ENCODE measurements around the gene OR52E1. TPM values are rescaled to one million over a fixed set of nuclear protein-coding genes. Genes with fewer than 3 reads are reported as not detected.

The OR52E1 gene
- polyA plus RNA-seq, 1 donor, result not detected

- no peak for DNase-seq
Observed at GRCh38 chr11:5117588-5117987, 48.2 kb downstream of the OR52E1 start.

GRCh38 chr11:5118893-5119292 is 49.5 kb downstream of the OR52E1 start:
- DNase-seq, result no peak

Other genes starting within 250 kb of the OR52E1 start
- not detected for gene OR51F2, start 248.3 kb upstream of the OR52E1 start, polyA plus RNA-seq (ENCODE audit: insufficient read length)
- not detected for gene OR51S1, start 220.4 kb upstream of the OR52E1 start, polyA plus RNA-seq (ENCODE audit: insufficient read length)
- not detected for gene OR51T1, start 187.7 kb upstream of the OR52E1 start, polyA plus RNA-seq (ENCODE audit: insufficient read length)
- not detected for gene OR51A7, start 165.8 kb upstream of the OR52E1 start, polyA plus RNA-seq (ENCODE audit: insufficient read length)
- not detected for gene OR51G2, start 150.2 kb upstream of the OR52E1 start, polyA plus RNA-seq (ENCODE audit: insufficient read length)
- gene OR51G1, start 145.2 kb upstream of the OR52E1 start, polyA plus RNA-seq (ENCODE audit: insufficient read length), result not detected
- 0.13 TPM for gene OR51A4, start 122.0 kb upstream of the OR52E1 start, polyA plus RNA-seq (ENCODE audit: insufficient read length)
- gene OR51A2, start 113.9 kb upstream of the OR52E1 start, polyA plus RNA-seq (ENCODE audit: insufficient read length), result not detected
- not detected for gene OR51L1, start 74.7 kb upstream of the OR52E1 start, polyA plus RNA-seq (ENCODE audit: insufficient read length)
- gene OR52J3, start 23.0 kb upstream of the OR52E1 start, polyA plus RNA-seq (ENCODE audit: insufficient read length), result not detected
- gene OR52E2, start 9.9 kb upstream of the OR52E1 start, polyA plus RNA-seq (ENCODE audit: insufficient read length), result not detected
- not detected for gene OR52A5, start 68.8 kb downstream of the OR52E1 start, polyA plus RNA-seq (ENCODE audit: insufficient read length)
- not detected for gene OR52A1, start 85.2 kb downstream of the OR52E1 start, polyA plus RNA-seq (ENCODE audit: insufficient read length)
- gene OR51V1, start 131.1 kb downstream of the OR52E1 start, polyA plus RNA-seq (ENCODE audit: insufficient read length), result not detected
- 122 TPM for gene HBB, start 157.5 kb downstream of the OR52E1 start, polyA plus RNA-seq (ENCODE audit: insufficient read length)
- gene HBD, start 164.9 kb downstream of the OR52E1 start, polyA plus RNA-seq (ENCODE audit: insufficient read length), result not detected
- 7.3 TPM for gene HBG1, start 180.3 kb downstream of the OR52E1 start, polyA plus RNA-seq (ENCODE audit: insufficient read length)
- gene HBG2, start 185.2 kb downstream of the OR52E1 start, polyA plus RNA-seq (ENCODE audit: insufficient read length), result 1,834 TPM
- 4.3 TPM for gene HBE1, start 200.4 kb downstream of the OR52E1 start, polyA plus RNA-seq (ENCODE audit: insufficient read length)
- not detected for gene OR51B4, start 232.4 kb downstream of the OR52E1 start, polyA plus RNA-seq (ENCODE audit: insufficient read length)